Body of pancreas (tissue), 4 donors: ENCODE data around the gene UBALD1. TPM values are rescaled to one million over a fixed set of nuclear protein-coding genes. Genes with fewer than 3 reads are reported as not detected.

Experiments used
- ATAC-seq: fragments of 150-250 bp; one replicate; pipeline ENCODE4 v1.9.1; 2016
- DNase-seq, 4 donors: peaks; one replicate each; pipeline ENCODE4 v3.0.0-alpha.2; 2019
- H3K27ac ChIP-seq, 4 donors: fragments of 200-600 bp; sonication (generic); 1 replicate in 3 of 4; 2 replicates in 1 of 4; pipeline versions ENCODE4 v1.5.1 to v1.6.1; 2016 to 2019; ENCODE audit warnings: mild to moderate bottlenecking in 1 of 4, mixed read lengths in 1 of 4, moderate library complexity in 1 of 4
- H3K27me3 ChIP-seq, 2 donors: fragments of 200-600 bp; sonication (generic); one replicate each; pipeline ENCODE4 v1.6.0; 2016; ENCODE audit warnings: mild to moderate bottlenecking in 1 of 2
- H3K36me3 ChIP-seq, 2 donors: fragments of 200-600 bp; sonication (generic); replicated peaks in 1 of 2; 2 replicates each; pipeline ENCODE4 v1.5.1; 2016; ENCODE audit warnings: low read depth in 2 of 2; ENCODE audit not compliant: insufficient read depth in 1 of 2
- H3K4me1 ChIP-seq: fragments of 200-600 bp; sonication (generic); one replicate; pipeline ENCODE4 v1.6.0; 2016
- H3K4me3 ChIP-seq, 2 donors: fragments of 200-600 bp; sonication (generic); 1 replicate in 1 of 2; 2 replicates in 1 of 2; pipeline ENCODE4 v1.5.1; 2016 to 2019
- H3K9me3 ChIP-seq, 3 donors: fragments of 200-600 bp; sonication (generic); 1 replicate in 2 of 3; 2 replicates in 1 of 3; pipeline ENCODE4 v1.5.1; 2016
- CTCF ChIP-seq, 7 experiments: fragments of 450-650 bp in 4 of 7; fragments of 200-600 bp in 3 of 7; sonication (generic) in 3 of 7; IDR thresholded peaks; one replicate each; pipeline ENCODE4 v1.5.1; 2016 to 2019; ENCODE audit warnings: antibody characterized with exemption in 7 of 7
- POLR2A ChIP-seq, 3 donors: fragments of 450-650 bp; IDR thresholded peaks; one replicate each; pipeline ENCODE4 v1.6.1; 2016; ENCODE audit warnings: antibody characterized with exemption in 3 of 3, mild to moderate bottlenecking in 2 of 3
- WGBS, 2 donors: methylation state at CpG; one replicate each; pipeline ENCODE4 v1.1.5; 2017; 5-methylcytosine and 5-hydroxymethylcytosine counted together
- intact Hi-C: fragments of 100-400 bp; cut with DNase I; formaldehyde crosslinking; loops from one replicate; pipeline ENCODE4 v1.15.1; 2023
- total RNA-seq, 2 donors: library from RNA; depleted of rRNA; stranded (reverse); fragments of >200 nt; gene quantifications; one replicate each; pipeline ENCODE4 v1.1.0, GENCODE V29; 2016

The UBALD1 gene
- total RNA-seq, 2 donors from 2014 or later = 11.9 to 19.4 TPM

GRCh38 chr16:4597174-4597573, 17.5 kb downstream of the UBALD1 start:
- Histone ChIP-seq H3K4me3 (no peak overlapping the region), H3K9me3 (no peaks in the 10 kb centered on the region), H3K36me3 (no peaks in the 10 kb centered on the region), H3K27ac (peak overlapping the region in 2 of 4 donors; percentile 48 to 67), H3K27me3 (no peaks in the 10 kb centered on the region), H3K4me1 (peaks cover 15% of the 10 kb centered on the region)
- TF ChIP-seq POLR2A (IDR thresholded peaks at IDR 0.05) (no peak), CTCF (IDR thresholded peaks at IDR 0.05) (no peak)
- intact Hi-C loops = no loop called here
- 33 to 38% methylated on average over 3 to 9 of the region's 9 CpGs for WGBS, 2 donors
- DNase-seq (peak in 3 of 4 donors; percentile 48 to 71 (median 64)), ATAC-seq (peak; percentile 62)

DNA sequence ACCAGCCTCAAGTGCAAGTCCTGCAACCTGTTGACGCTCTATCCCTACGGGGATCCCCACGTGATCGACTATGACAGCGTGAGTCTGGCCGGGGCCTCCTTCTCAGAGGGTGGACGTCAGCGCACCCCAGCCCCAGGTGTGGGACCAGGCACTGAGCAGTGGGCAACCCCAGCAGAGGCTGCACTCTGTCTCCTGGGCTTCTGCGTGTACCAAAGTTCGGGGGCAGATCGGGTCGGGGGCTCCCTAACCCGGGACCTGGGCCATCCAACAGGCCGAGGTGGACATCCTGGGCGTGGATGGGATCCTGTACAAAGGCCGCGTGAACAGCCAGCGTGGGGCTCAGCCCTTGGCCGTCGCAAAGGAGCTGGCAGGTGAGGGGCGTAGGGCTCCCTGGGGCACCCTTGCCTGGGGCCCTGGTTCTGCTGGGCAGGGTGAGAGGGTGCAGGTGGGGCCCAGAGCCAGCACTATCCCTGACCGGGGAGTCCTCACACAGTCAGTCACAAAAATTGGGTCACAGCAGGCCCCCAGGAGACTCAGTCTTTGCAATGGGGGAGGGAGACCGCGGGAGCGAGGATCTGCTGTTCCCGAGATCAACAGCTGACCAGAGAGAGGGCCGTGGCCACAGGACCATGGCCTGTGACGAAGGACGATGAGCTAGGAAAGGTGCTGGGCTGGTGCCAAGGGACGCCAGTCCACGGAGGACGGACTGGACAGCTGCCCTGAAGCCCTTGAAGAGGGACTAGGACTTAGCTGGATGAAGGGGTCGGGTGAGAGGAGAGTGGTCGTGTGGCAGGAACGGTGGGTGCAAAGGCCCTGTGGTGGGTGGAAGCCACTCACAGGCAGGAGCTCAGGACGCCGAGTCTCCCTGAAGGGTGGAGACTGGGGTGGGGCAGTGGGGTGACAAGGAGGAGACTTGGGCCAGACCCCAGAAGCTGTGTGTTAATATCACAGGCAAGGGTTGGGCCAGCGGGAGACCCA, 20.0 kb downstream of the UBALD1 start:
- no peaks in the 10 kb centered on the region for H3K9me3 ChIP-seq
- no peaks in the 10 kb centered on the region for H3K36me3 ChIP-seq
- intact Hi-C loops = no loop called here
- WGBS, 2 donors = 86 to 88% methylated on average over 20 to 32 of the region's 38 CpGs
- peaks cover 6% of the 10 kb centered on the region for H3K4me1 ChIP-seq
- no peak overlapping the region for H3K4me3 ChIP-seq
- no peak overlapping the region for H3K27ac ChIP-seq
- TF ChIP-seq CTCF (IDR thresholded peaks at IDR 0.05) = no peak
- TF ChIP-seq POLR2A (IDR thresholded peaks at IDR 0.05) = no peak
- H3K27me3 ChIP-seq = no peaks in the 10 kb centered on the region
- DNase-seq (no peak), ATAC-seq (no peak)

DNA sequence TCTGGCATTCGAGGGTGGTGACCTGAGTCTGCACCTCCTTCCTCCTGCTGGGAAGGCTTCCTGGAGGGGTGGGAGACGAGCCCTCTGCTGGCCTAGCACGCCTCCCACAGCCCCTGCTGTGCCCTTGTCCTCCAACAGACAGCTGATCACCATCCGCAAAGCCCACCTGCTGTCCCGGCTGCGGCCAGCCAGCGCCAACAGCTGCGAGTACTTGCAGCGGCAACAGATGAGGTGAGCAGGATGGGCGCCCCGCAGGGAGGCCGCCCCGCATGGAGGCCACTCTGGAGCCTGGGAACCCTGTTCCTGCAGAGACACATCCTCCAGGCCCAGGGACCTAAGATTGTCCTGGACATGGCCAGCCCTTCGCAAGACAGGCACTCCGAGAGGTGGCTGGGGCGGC, 21.6 kb downstream of the UBALD1 start:
- Histone ChIP-seq H3K27me3 (no peaks in the 10 kb centered on the region), H3K9me3 (no peaks in the 10 kb centered on the region), H3K4me3 (no peak overlapping the region), H3K36me3 (no peaks in the 10 kb centered on the region), H3K4me1 (peaks cover 6% of the 10 kb centered on the region), H3K27ac (no peak overlapping the region)
- WGBS, 2 donors = 60 to 76% methylated on average over 3 to 16 of the region's 16 CpGs
- intact Hi-C loops = no loop called here
- ATAC-seq = no peak
- TF ChIP-seq POLR2A (IDR thresholded peaks at IDR 0.05) (no peak), CTCF (IDR thresholded peaks at IDR 0.05) (no peak)
- no peak for DNase-seq

DNA sequence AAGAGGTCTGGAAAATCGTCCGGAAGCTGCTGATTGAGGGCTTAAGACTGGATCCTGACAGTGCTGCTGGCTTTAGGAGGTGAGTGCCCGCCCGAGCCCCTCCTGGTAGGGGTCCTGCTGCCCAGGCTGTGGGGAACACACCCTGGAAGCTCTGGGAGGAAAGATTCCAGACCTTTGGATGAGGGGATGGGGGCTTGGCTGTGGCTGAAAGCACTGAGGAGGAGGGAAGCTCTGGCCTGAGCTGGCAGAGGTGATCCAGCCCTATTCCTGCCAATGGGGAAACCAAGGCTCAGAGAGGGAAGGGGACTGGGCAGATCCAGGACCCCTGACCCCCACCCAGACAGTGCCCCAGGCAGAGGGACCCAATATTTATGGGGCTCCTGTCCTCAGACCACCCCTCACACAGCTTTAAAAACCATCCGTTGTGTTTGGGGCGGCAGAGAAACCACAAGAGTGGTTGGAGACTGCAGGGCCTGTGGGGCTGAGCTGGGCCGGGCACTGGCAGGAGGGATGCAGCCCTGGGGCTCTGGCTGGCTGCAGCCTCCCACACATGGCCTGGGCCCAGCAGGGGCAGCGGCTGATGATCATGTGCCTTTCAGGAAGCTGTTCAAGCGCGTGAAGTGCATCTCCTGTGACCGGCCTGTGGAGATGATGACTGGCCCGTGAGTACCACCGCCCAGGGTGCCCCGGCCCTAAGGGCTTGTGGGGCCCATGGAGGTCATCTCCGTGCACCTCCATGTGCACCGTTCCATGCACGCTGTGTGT, 22.8 kb downstream of the UBALD1 start:
- Histone ChIP-seq H3K36me3 (no peaks in the 10 kb centered on the region), H3K9me3 (no peaks in the 10 kb centered on the region), H3K27ac (no peak overlapping the region), H3K4me1 (peaks cover 3% of the 10 kb centered on the region), H3K4me3 (no peak overlapping the region), H3K27me3 (no peaks in the 10 kb centered on the region)
- no peak for TF ChIP-seq CTCF (IDR thresholded peaks at IDR 0.05)
- no peak for TF ChIP-seq POLR2A (IDR thresholded peaks at IDR 0.05)
- 91 to 92% methylated on average over 13 to 17 of the region's 17 CpGs for WGBS, 2 donors
- no peak for DNase-seq
- ATAC-seq = no peak
- intact Hi-C loops = no loop called here
